ENCODE measurements around the gene ARMC9. TPM values are rescaled to one million over a fixed set of nuclear protein-coding genes. Genes with fewer than 3 reads are reported as not detected.

Gene ARMC9
- total and polyA plus RNA-seq, 7 donors, result 1.4 to 18.4 (median 2.2) TPM

DNA sequence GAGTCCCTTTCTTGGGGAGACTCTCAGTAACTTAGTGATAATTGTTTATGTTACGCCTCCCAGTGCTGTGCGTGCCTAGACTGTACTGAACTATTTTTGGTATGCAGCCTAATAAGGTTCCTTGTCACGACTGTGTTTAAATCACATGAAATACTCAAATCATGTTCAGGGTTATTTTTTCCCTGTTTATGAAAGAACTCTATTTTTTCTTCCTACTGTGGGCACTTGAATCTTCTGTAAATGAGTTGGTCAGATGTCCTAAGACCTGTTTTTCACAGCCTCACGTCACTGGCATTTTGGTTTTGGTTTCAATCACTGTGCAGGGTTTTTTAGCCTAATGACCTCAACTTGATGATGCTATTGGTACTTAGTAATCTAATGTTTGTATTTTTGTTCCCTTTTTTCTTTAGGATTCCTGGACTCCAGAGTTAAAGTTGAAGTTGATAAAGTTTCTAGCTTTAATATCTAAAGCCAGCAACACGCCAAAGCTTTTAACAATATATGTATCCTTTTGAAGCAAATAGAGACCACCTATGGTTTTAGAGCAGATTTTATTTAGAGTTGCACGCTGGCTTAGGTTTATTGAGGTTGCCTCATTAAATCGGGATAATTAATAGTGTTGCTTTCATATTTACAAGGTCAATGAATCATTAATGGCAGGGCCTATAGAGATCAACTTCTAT is 24.0 kb downstream of the ARMC9 start:
- Histone ChIP-seq H3K27ac (no peak overlapping the region), H3K4me1 (peaks cover 2% of the 10 kb centered on the region), H3K4me3 (no peak overlapping the region), H3K9me3 (no peaks in the 10 kb centered on the region), H3K36me3 (ENCODE audit: insufficient read depth in 1 of 2, low read depth in 1 of 2) (no peaks in the 10 kb centered on the region), H3K27me3 (ENCODE audit: insufficient read depth in 3 of 3, low read length in 2 of 3) (no peaks in the 10 kb centered on the region)
- intact Hi-C loops (cut with DNase I), result loop anchor here in 1 of 2 donors (10.0 kb wide), 1 partner anchor 172 kb away; the partner anchor contains the start of gene B3GNT7
- WGBS, 3 donors, result 67 to 80% (median 75%) methylated on average over 7 of the region's 7 CpGs
- ATAC-seq (no peak), DNase-seq (no peak)
- TF ChIP-seq, protein P1, sequence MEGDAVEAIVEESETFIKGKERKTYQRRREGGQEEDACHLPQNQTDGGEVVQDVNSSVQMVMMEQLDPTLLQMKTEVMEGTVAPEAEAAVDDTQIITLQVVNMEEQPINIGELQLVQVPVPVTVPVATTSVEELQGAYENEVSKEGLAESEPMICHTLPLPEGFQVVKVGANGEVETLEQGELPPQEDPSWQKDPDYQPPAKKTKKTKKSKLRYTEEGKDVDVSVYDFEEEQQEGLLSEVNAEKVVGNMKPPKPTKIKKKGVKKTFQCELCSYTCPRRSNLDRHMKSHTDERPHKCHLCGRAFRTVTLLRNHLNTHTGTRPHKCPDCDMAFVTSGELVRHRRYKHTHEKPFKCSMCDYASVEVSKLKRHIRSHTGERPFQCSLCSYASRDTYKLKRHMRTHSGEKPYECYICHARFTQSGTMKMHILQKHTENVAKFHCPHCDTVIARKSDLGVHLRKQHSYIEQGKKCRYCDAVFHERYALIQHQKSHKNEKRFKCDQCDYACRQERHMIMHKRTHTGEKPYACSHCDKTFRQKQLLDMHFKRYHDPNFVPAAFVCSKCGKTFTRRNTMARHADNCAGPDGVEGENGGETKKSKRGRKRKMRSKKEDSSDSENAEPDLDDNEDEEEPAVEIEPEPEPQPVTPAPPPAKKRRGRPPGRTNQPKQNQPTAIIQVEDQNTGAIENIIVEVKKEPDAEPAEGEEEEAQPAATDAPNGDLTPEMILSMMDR (IDR thresholded peaks at IDR 0.05), result no peak

DNA sequence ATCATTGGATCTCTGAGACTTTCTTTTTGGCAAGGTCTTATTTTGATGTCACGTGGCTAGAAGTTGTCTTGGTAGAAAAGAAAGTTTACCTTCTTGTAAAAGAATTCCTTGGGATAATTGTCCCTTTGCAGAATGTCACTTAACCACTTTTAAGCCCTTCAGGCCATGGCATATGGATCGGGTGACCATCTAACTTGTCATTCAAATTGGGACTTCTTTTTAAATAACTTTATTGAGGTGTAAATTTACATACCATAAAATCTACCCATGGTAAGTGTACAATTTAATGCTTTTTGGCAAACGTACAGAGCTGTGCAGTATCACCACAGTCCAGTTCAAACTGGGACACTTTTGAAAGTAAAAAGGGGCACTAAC is 24.6 kb downstream of the ARMC9 start:
- Histone ChIP-seq H3K36me3 (ENCODE audit: insufficient read depth in 1 of 2, low read depth in 1 of 2) (no peaks in the 10 kb centered on the region), H3K9me3 (no peaks in the 10 kb centered on the region), H3K27ac (no peak overlapping the region), H3K4me1 (peaks cover 2% of the 10 kb centered on the region), H3K4me3 (no peak overlapping the region), H3K27me3 (ENCODE audit: insufficient read depth in 3 of 3, low read length in 2 of 3) (no peaks in the 10 kb centered on the region)
- intact Hi-C loops (cut with DNase I), result loop anchor here in 1 of 2 donors (10.0 kb wide), 1 partner anchor 172 kb away; the partner anchor contains the start of gene B3GNT7
- ATAC-seq (no peak), DNase-seq (no peak)
- TF ChIP-seq, protein P1 (IDR thresholded peaks at IDR 0.05), result no peak
- 64 to 84% (median 68%) methylated on average over 3 of the region's 3 CpGs for WGBS, 3 donors

DNA sequence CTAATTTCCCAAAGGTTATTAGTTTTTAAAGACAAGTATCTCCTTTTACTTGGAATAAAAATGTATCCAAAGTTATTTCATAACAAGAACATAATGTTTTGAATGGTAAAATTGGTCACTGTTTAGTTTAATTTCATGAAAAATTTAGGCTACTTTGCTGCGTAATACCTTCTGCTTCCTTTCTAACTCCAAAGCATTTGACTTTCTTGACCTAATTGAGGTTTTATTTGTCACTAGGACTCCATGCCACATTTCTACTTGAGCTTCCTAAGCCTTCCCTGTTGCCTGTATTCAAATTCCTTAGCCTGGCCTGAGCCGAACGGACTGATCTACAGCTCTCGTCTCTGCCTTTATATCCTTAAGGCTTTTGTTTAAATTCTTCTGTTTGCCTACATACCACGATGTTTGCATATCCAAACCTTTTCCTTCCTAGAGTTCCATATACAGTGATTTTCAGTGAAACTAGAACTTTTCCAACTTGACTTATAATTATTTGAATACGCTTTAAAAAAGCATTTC is 25.1 kb downstream of the ARMC9 start:
- ATAC-seq (no peak), DNase-seq (no peak)
- no peak overlapping the region for H3K27ac ChIP-seq
- H3K4me3 ChIP-seq, result no peak overlapping the region
- H3K9me3 ChIP-seq, result no peaks in the 10 kb centered on the region
- intact Hi-C loops (cut with DNase I), result loop anchor here in 1 of 2 donors (10.0 kb wide), 1 partner anchor 171 kb away; the partner anchor contains the start of gene B3GNT7
- no peaks in the 10 kb centered on the region for H3K36me3 ChIP-seq (ENCODE audit: insufficient read depth in 1 of 2, low read depth in 1 of 2)
- TF ChIP-seq, protein P1 (IDR thresholded peaks at IDR 0.05), result no peak
- WGBS, 3 donors, result 50 to 60% (median 55%) methylated on average over 6 of the region's 6 CpGs
- H3K27me3 ChIP-seq (ENCODE audit: insufficient read depth in 3 of 3, low read length in 2 of 3), result no peaks in the 10 kb centered on the region
- no peaks in the 10 kb centered on the region for H3K4me1 ChIP-seq

DNA sequence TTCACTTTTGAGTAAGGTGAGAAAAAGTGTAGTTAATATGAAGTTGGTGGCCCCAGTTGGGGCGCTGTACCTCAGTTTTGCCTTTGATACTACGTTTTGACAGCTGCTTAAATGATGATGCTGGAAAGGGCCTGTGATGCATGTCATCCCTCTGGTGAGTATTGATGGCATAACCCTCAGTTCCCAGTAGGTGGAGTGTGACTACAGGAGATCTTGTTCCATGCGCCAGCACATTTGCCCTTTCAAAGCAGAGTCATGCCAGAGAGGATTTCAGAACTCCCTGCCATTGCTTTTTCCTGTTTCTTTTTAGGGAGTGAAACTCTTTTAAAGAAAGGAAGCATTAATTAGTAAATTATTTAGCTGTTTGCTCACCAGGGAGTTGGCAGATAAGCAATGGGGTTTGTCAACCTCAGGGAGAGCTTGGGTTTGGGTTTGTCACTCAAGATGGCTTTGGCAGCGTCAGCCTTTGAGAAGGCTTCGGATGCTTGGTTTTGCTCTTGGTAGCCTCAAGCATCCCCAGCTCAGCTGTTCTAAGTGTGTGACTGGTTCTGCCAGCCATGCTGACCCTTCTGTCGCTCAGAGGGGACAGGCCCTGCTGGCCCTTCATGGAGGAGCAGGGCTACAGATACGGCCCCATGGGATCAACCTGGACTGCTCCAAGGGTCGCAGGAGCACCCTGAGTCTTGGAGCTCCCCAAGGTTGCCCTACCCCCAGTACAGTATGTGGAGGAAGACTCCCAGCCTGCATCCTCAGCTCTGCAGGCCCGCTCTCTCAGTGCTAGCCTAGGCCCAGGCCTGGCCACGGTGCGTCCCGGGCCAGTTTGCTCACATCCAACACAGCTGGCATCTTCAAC is 29.1 kb downstream of the ARMC9 start:
- no peaks in the 10 kb centered on the region for H3K9me3 ChIP-seq
- ATAC-seq, result peak; percentile 93 to 99 (median 96)
- no peaks in the 10 kb centered on the region for H3K27me3 ChIP-seq (ENCODE audit: insufficient read depth in 3 of 3, low read length in 2 of 3)
- no peaks in the 10 kb centered on the region for H3K4me1 ChIP-seq
- no peaks in the 10 kb centered on the region for H3K36me3 ChIP-seq (ENCODE audit: insufficient read depth in 1 of 2, low read depth in 1 of 2)
- intact Hi-C loops (cut with DNase I), result loop anchor here (2.0 to 10.0 kb wide), 5 partner anchors 167 to 225 kb away; partner anchors contain the start of gene B3GNT7 (in 1 of the 2)
- H3K4me3 ChIP-seq, result no peak overlapping the region
- TF ChIP-seq, protein P1 (IDR thresholded peaks at IDR 0.05), result peak; percentile 78
- peak overlapping the region; percentile 33 for H3K27ac ChIP-seq
- peak in 1 of 2 donors; percentile 28 for DNase-seq
- 72 to 74% (median 73%) methylated on average over 12 of the region's 12 CpGs for WGBS, 3 donors

Data from psoas muscle (tissue), 8 donors.